Measurements from ENCODE around the gene CDC23. TPM values are rescaled to one million over a fixed set of nuclear protein-coding genes. Genes with fewer than 3 reads are reported as not detected.
A peak's percentile ranks its signal among the peaks of the same experiment; 100 is the strongest.
"Not testable (repeated sequence)": the region's sequence is repeated elsewhere in the genome, so short reads cannot be mapped to it uniquely, and the experiment has no call there.

The CDC23 gene
- total RNA-seq, 1 donor from 2014 or later = 30.8 TPM

DNA sequence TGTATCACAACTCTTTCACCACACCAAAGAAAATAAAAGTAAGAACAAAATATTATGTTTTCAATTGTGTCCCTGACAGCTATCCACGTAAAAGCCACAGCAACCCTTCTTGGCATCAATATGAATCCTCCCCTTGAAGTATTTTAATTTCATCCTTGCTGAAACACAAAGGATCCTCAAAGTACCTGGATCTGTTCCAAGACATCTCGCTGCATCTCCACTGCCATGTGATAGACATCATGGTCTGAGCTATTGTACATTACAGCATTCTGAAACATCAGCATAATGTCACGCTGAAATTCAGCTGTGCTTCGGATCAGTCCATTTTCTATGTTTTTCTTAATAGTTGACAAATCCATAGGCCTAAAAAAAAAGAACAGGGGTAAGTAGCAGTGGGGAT, 52.4 kb downstream of the CDC23 start:
- Mint-ChIP-seq H3K27ac (ENCODE audit: unreplicated experiment) (no peak overlapping the region), H3K9me3 (ENCODE audit: low read depth) (no peaks in the 10 kb centered on the region), H3K4me1 (ENCODE audit: low read depth) (no peaks in the 10 kb centered on the region), H3K27me3 (ENCODE audit: low read depth) (no peaks in the 10 kb centered on the region), H3K36me3 (ENCODE audit: low read depth) (peaks cover 62% of the 10 kb centered on the region), H3K4me3 (ENCODE audit: unreplicated experiment) (no peak overlapping the region)
- no peak for DNase-seq (ENCODE audit: low spot score)
- TF ChIP-seq, protein P1, sequence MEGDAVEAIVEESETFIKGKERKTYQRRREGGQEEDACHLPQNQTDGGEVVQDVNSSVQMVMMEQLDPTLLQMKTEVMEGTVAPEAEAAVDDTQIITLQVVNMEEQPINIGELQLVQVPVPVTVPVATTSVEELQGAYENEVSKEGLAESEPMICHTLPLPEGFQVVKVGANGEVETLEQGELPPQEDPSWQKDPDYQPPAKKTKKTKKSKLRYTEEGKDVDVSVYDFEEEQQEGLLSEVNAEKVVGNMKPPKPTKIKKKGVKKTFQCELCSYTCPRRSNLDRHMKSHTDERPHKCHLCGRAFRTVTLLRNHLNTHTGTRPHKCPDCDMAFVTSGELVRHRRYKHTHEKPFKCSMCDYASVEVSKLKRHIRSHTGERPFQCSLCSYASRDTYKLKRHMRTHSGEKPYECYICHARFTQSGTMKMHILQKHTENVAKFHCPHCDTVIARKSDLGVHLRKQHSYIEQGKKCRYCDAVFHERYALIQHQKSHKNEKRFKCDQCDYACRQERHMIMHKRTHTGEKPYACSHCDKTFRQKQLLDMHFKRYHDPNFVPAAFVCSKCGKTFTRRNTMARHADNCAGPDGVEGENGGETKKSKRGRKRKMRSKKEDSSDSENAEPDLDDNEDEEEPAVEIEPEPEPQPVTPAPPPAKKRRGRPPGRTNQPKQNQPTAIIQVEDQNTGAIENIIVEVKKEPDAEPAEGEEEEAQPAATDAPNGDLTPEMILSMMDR (IDR thresholded peaks at IDR 0.05) = no peak

DNA sequence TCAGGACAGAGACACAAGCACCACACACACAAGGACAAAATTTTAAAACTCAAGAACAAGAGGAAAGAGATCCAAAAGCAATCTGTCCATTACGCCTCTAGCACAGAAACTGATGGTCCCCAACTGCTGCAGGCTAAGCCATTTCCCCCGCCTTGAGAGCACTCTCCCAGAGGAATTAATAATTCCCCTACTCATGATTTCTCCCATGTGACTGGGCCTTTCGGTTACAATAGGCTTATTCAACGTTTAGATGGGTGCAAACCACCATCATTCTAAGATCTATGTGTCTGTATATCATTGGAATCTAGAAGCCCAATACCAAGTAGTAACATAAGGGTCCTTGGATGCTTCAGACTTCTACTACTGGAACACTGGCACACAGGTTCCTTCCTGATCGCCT, 53.5 kb downstream of the CDC23 start:
- no peak for DNase-seq (ENCODE audit: low spot score)
- Mint-ChIP-seq H3K27ac (ENCODE audit: unreplicated experiment) (no peak overlapping the region), H3K4me1 (ENCODE audit: low read depth) (no peaks in the 10 kb centered on the region), H3K27me3 (ENCODE audit: low read depth) (no peaks in the 10 kb centered on the region), H3K4me3 (ENCODE audit: unreplicated experiment) (no peak overlapping the region), H3K9me3 (ENCODE audit: low read depth) (no peaks in the 10 kb centered on the region), H3K36me3 (ENCODE audit: low read depth) (peaks cover 55% of the 10 kb centered on the region)
- TF ChIP-seq, protein P1 (IDR thresholded peaks at IDR 0.05) = no peak

DNA sequence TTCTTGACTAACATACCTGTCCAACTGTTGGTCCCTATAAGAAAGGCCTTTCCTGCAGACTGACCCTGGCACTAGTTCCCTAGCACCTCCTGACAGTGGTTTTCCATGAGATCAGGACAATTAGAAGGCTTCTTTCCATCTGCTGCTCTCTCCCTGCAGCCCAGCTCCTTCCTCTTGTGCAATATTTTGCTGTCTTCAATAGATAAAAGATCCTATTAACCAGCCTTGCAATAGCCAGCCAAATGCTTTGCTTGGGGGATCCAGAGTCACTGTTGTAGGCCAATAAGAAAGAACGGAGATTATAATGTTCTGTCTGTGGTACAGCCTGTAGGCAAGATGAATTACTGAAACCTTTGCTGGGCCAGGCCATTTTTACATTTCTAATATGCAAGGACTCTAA, 55.5 kb downstream of the CDC23 start:
- Mint-ChIP-seq H3K9me3 (ENCODE audit: low read depth) (no peaks in the 10 kb centered on the region), H3K4me1 (ENCODE audit: low read depth) (no peaks in the 10 kb centered on the region), H3K27ac (ENCODE audit: unreplicated experiment) (no peak overlapping the region), H3K27me3 (ENCODE audit: low read depth) (peaks cover 1% of the 10 kb centered on the region), H3K36me3 (ENCODE audit: low read depth) (peaks cover 36% of the 10 kb centered on the region), H3K4me3 (ENCODE audit: unreplicated experiment) (no peak overlapping the region)
- TF ChIP-seq, protein P1 (IDR thresholded peaks at IDR 0.05) = no peak
- DNase-seq (ENCODE audit: low spot score) = no peak

DNA sequence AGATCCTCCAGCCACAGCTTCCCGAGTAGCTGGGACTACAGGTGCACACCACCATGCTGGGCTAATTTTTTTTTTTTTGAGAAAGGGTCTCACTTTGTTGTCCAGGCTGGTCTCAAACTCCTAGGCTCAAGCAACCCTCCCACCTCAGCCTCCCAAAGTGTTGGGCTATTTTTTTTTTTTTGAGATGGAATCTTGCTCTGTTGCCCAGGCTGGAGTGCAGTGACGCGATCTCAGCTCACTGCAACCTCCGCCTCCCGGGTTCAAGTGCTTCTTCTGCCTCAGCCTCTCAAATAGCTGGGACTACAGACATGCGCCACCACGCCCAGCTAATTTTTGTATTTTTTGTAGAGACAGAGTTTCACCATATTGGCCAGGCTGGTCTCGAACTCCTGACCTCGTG, 57.1 kb downstream of the CDC23 start:
- peaks cover 29% of the 10 kb centered on the region for H3K36me3 Mint-ChIP-seq (ENCODE audit: low read depth)
- not testable (repeated sequence) for H3K4me3 Mint-ChIP-seq (ENCODE audit: unreplicated experiment); H3K9me3 Mint-ChIP-seq (ENCODE audit: low read depth); DNase-seq (ENCODE audit: low spot score); H3K27me3 Mint-ChIP-seq (ENCODE audit: low read depth); H3K27ac Mint-ChIP-seq (ENCODE audit: unreplicated experiment); H3K4me1 Mint-ChIP-seq (ENCODE audit: low read depth)

DNA sequence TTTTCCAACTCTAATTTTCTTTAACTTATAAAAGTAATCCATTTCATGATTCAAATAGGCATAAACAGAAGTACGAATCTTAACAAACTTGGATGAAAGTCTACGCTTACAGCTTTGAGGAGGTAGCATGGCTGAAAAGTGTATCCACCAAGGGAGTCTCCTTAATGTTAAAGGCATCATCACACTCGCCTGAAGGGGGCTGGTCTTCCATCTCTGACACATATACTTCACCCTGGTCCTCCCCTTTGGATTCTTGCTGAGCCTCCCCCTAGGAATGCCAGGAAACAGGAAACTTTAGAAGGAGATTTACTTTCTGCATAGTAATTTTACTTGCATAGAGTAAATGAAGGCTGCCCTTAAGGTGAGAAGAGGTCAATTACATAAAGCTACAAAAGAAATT, 63.6 kb downstream of the CDC23 start:
- no peaks in the 10 kb centered on the region for H3K9me3 Mint-ChIP-seq (ENCODE audit: low read depth)
- peaks cover 1% of the 10 kb centered on the region for H3K27me3 Mint-ChIP-seq (ENCODE audit: low read depth)
- H3K4me3 Mint-ChIP-seq (ENCODE audit: unreplicated experiment) = no peak overlapping the region
- TF ChIP-seq, protein P1 (IDR thresholded peaks at IDR 0.05) = no peak
- no peaks in the 10 kb centered on the region for H3K36me3 Mint-ChIP-seq (ENCODE audit: low read depth)
- no peak overlapping the region for H3K27ac Mint-ChIP-seq (ENCODE audit: unreplicated experiment)
- no peaks in the 10 kb centered on the region for H3K4me1 Mint-ChIP-seq (ENCODE audit: low read depth)
- no peak for DNase-seq (ENCODE audit: low spot score)

DNA sequence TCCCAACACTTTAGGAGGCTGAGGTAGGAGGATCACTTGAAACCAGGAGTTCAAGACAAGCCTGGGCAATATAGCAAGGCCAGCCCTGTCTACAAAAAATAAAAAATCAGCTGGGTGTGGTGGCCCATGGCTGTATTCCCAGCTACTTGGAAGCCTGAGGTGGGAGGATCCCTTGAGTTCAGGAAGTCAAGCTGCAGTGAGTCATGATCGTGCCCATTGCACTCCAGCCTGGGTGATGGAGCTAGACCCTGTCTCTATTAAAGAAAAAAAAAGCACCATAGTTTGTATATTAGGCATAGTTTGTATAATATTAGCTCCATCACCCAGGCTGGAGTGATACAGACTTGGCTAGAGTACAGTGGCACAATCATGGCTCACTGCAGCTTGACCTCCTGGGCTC, 64.3 kb downstream of the CDC23 start:
- Mint-ChIP-seq H3K27ac (ENCODE audit: unreplicated experiment) (peak overlapping the region; percentile 69), H3K36me3 (ENCODE audit: low read depth) (no peaks in the 10 kb centered on the region), H3K9me3 (ENCODE audit: low read depth) (no peaks in the 10 kb centered on the region), H3K27me3 (ENCODE audit: low read depth) (no peaks in the 10 kb centered on the region), H3K4me3 (ENCODE audit: unreplicated experiment) (no peak overlapping the region), H3K4me1 (ENCODE audit: low read depth) (no peaks in the 10 kb centered on the region)
- no peak for DNase-seq (ENCODE audit: low spot score)
- TF ChIP-seq, protein P1 (IDR thresholded peaks at IDR 0.05) = no peak

DNA sequence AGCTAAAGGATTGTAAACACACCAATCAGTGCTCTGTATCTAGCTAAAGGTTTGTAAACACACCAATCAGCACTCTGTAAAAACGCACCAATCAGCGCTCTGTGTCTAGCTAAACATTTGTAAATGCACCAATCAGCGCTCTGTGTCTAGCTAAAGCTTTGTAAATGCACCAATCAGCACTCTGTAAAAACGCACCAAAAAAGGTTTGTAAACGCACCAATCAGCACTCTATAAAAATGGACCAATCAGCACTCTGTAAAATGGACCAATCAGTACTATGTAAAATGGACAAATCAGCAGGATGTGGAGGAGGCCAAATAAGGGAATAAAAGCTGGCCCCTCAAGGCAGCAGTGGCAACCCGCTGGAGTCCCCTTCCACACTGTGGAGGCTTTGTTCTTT, 69.5 kb downstream of the CDC23 start:
- DNase-seq (ENCODE audit: low spot score); H3K4me1 Mint-ChIP-seq (ENCODE audit: low read depth); H3K27ac Mint-ChIP-seq (ENCODE audit: unreplicated experiment); H3K9me3 Mint-ChIP-seq (ENCODE audit: low read depth); H3K27me3 Mint-ChIP-seq (ENCODE audit: low read depth); H3K36me3 Mint-ChIP-seq (ENCODE audit: low read depth); H3K4me3 Mint-ChIP-seq (ENCODE audit: unreplicated experiment): not testable (repeated sequence)
